ENCODE measurements around the gene ZBTB16. TPM values are rescaled to one million over a fixed set of nuclear protein-coding genes. Genes with fewer than 3 reads are reported as not detected.

ZBTB16 gene
- polyA plus RNA-seq, 1 donor: 5.5 TPM

- no peak for DNase-seq
Measured at GRCh38 chr11:114085965-114086793, 26.7 kb downstream of the ZBTB16 start.

GRCh38 chr11:114087025-114087424 lies 27.5 kb downstream of the ZBTB16 start:
- DNase-seq: no peak

- DNase-seq: no peak
Measured at GRCh38 chr11:114088216-114088615, 28.7 kb downstream of the ZBTB16 start.

GRCh38 chr11:114088836-114089235 lies 29.3 kb downstream of the ZBTB16 start:
- DNase-seq: no peak

- DNase-seq: no peak
Measured at GRCh38 chr11:114089748-114090147, 30.2 kb downstream of the ZBTB16 start.

- DNase-seq: no peak
Measured at GRCh38 chr11:114090225-114090910, 30.9 kb downstream of the ZBTB16 start.

- no peak for DNase-seq
Measured at GRCh38 chr11:114090976-114091375, 31.5 kb downstream of the ZBTB16 start.

GRCh38 chr11:114091516-114092397 lies 32.2 kb downstream of the ZBTB16 start:
- DNase-seq: no peak

GRCh38 chr11:114092478-114092877 lies 33.0 kb downstream of the ZBTB16 start:
- no peak for DNase-seq

- DNase-seq: no peak
Measured at GRCh38 chr11:114092953-114093352, 33.4 kb downstream of the ZBTB16 start.

- DNase-seq: no peak
Measured at GRCh38 chr11:114094516-114094915, 35.0 kb downstream of the ZBTB16 start.

- DNase-seq: no peak
Measured at GRCh38 chr11:114095899-114096298, 36.4 kb downstream of the ZBTB16 start.

GRCh38 chr11:114097832-114098231 lies 38.3 kb downstream of the ZBTB16 start:
- no peak for DNase-seq

GRCh38 chr11:114098927-114099326 lies 39.4 kb downstream of the ZBTB16 start:
- DNase-seq: no peak

- no peak for DNase-seq
Measured at GRCh38 chr11:114099392-114100178, 40.1 kb downstream of the ZBTB16 start.

GRCh38 chr11:114102993-114103896 lies 43.7 kb downstream of the ZBTB16 start:
- DNase-seq: no peak

GRCh38 chr11:114105611-114106010 lies 46.1 kb downstream of the ZBTB16 start:
- DNase-seq: no peak

GRCh38 chr11:114106047-114106446 lies 46.5 kb downstream of the ZBTB16 start:
- no peak for DNase-seq

GRCh38 chr11:114106986-114107385 lies 47.5 kb downstream of the ZBTB16 start:
- no peak for DNase-seq

GRCh38 chr11:114108501-114109205 lies 49.1 kb downstream of the ZBTB16 start:
- DNase-seq: no peak
